Transverse colon (tissue), 4 donors: ENCODE measurements around the gene LYPD6B. TPM values are rescaled to one million over a fixed set of nuclear protein-coding genes. Genes with fewer than 3 reads are reported as not detected.
A peak's percentile ranks its signal among the peaks of the same experiment; 100 is the strongest.

Source experiments
- DNase-seq: peaks from one replicate; pipeline ENCODE4 v3.0.0-alpha.2; 2019
- H3K27ac ChIP-seq, 4 donors: fragments of 200-600 bp; sonication (generic); 2 replicates each; pipeline ENCODE4 v1.5.1; 2016 to 2018; ENCODE audit warnings: inconsistent platforms in 4 of 4
- H3K27me3 ChIP-seq: fragments of 200-600 bp; sonication (generic); 2 replicates; pipeline ENCODE4 v1.5.1; 2017; ENCODE audit warnings: inconsistent platforms
- H3K36me3 ChIP-seq, 4 donors: fragments of 200-600 bp; sonication (generic); 2 replicates each; pipeline ENCODE4 v1.5.1; 2017 to 2019; ENCODE audit warnings: inconsistent platforms in 4 of 4
- H3K4me1 ChIP-seq, 4 donors: fragments of 200-600 bp; sonication (generic); 2 replicates each; pipeline ENCODE4 v1.5.1; 2017 to 2020; ENCODE audit warnings: inconsistent platforms in 4 of 4
- H3K4me3 ChIP-seq, 4 donors: fragments of 200-600 bp; sonication (generic); 1 replicate in 1 of 4; 2 replicates in 3 of 4; pipeline versions ENCODE4 v1.5.1 to v1.6.1; 2017 to 2019; ENCODE audit warnings: inconsistent platforms in 4 of 4
- H3K9me3 ChIP-seq, 2 donors: fragments of 200-600 bp; sonication (generic); 2 replicates each; pipeline ENCODE4 v1.5.1; 2017 to 2019; ENCODE audit warnings: inconsistent platforms in 2 of 2
- CTCF ChIP-seq, 5 experiments: fragments of 200-600 bp in 3 of 5; fragments of 450-650 bp in 2 of 5; sonication (generic) in 3 of 5; IDR thresholded peaks; 1 replicate in 2 of 5; 2 replicates in 3 of 5; pipeline ENCODE4 v1.5.1; 2016 to 2017; ENCODE audit warnings: antibody characterized with exemption in 5 of 5, inconsistent platforms in 3 of 5, mild to moderate bottlenecking in 2 of 5, moderate library complexity in 1 of 5
- EP300 ChIP-seq: sonication (generic); formaldehyde crosslinking; IDR thresholded peaks from one replicate; pipeline ENCODE4 v1.6.1; 2017; ENCODE audit warnings: antibody characterized with exemption, low read depth
- POLR2A ChIP-seq: fragments of 450-650 bp; IDR thresholded peaks from one replicate; pipeline ENCODE4 v1.6.1; 2016; ENCODE audit warnings: antibody characterized with exemption, mild to moderate bottlenecking, moderate library complexity
- POLR2AphosphoS5 ChIP-seq, 3 donors: sonication (generic); formaldehyde crosslinking; IDR thresholded peaks; one replicate each; pipeline ENCODE4 v1.6.1; 2016; ENCODE audit warnings: antibody characterized with exemption in 3 of 3
- WGBS, 2 donors: methylation state at CpG; one replicate each; pipeline ENCODE4 v1.1.5; 2018; ENCODE audit warnings: low coverage in 1 of 2; 5-methylcytosine and 5-hydroxymethylcytosine counted together
- in situ Hi-C, 4 donors: fragments of 200-750 bp; cut with MboI; loops; one replicate each; pipeline versions ENCODE4 v1.15.0 to v1.15.1; 2017; ENCODE audit warnings: low sequenced_read_pairs in 3 of 4, low pct_ligation_motif_present in 1 of 4, low pct_unique_long_range_greater_than_20kb in 1 of 4
- intact Hi-C: fragments of 100-400 bp; cut with DNase I; formaldehyde crosslinking; loops from one replicate; pipeline ENCODE4 v1.15.1; 2023; ENCODE audit warnings: low total_unique reads
- total RNA-seq, 4 donors: library from RNA; depleted of rRNA; stranded (reverse); fragments of >200 nt; gene quantifications; one replicate each; pipeline ENCODE4 v1.1.0, GENCODE V29; 2016

Gene LYPD6B
- total RNA-seq, 4 donors from 2014 or later: 1.1 to 3.1 (median 2.6) TPM; not detected in 1

DNA sequence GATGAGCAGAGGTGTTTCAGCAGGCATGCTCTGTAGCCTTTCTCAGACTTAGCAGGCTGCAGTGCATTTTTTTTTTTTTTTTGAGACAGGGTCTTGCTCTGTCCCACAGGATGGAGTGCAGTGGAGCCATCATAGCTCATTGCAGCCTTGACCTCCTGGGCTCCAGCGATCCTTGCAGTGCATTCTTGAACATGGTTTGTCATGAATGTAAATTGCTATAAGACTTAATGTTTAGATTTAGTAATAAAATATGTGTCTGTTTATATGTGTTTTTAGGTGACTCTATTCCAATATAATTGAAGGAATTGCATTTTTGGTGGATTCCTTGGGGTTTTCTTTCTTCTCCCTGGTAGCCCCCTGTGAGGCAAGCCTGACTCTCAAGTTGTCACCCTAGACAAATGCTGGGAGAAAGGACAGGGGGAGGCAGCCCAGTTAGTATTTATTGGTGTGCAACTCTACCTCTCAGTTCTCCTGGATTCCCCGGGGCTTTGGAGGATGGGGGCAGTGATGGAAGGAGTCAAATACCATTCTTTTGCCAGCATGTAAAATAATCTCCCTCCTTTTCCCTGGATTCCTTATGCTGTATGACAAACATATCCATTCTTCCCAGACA lies 22.7 kb downstream of the LYPD6B start:
- WGBS, 2 donors: 60 to 86% methylated on average over 1 to 2 of the region's 2 CpGs
- no peak for DNase-seq
- Histone ChIP-seq H3K4me3 (no peak overlapping the region), H3K27ac (no peak overlapping the region), H3K27me3 (no peaks in the 10 kb centered on the region), H3K9me3 (no peaks in the 10 kb centered on the region), H3K4me1 (peaks cover 4 to 23% (median 16%) of the 10 kb centered on the region in 4 donors), H3K36me3 (no peaks in the 10 kb centered on the region)
- intact Hi-C loops: no loop called here
- in situ Hi-C loops: no loop called here
- TF ChIP-seq POLR2AphosphoS5 (IDR thresholded peaks at IDR 0.05) (no peak), EP300 (no peak), POLR2A (no peak), CTCF (IDR thresholded peaks at IDR 0.05) (no peak)

DNA sequence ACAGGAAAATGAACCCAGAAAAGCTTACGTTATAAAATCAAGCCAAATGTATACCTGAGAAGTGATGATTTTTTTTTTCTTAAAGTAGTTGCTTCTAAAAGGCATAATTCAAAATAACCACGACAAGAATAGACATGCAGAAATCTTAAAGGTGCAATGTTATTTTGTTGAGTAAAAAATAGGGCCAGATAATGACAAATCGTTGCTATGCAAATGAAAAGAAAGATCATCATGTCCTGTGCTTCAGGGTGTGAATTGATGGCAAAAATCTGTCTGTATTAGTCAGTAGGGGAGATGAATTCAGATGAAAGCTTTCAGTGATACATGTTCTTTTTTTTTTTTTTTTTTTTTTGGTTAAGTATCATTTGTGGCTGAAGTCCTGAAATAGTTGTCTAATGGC lies 24.0 kb downstream of the LYPD6B start:
- in situ Hi-C loops: no loop called here
- Histone ChIP-seq H3K4me1 (peaks cover 4 to 20% (median 15%) of the 10 kb centered on the region in 4 donors), H3K9me3 (no peaks in the 10 kb centered on the region), H3K27me3 (no peaks in the 10 kb centered on the region), H3K4me3 (no peak overlapping the region), H3K36me3 (no peaks in the 10 kb centered on the region), H3K27ac (no peak overlapping the region)
- WGBS, 2 donors: 74 to 79% methylated on average over 3 of the region's 3 CpGs
- no peak for DNase-seq
- TF ChIP-seq EP300 (no peak), CTCF (IDR thresholded peaks at IDR 0.05) (no peak), POLR2AphosphoS5 (IDR thresholded peaks at IDR 0.05) (no peak), POLR2A (no peak)
- intact Hi-C loops: no loop called here

GRCh38 chr2:149063177-149063576 lies 24.7 kb downstream of the LYPD6B start:
- intact Hi-C loops (no loop called here), in situ Hi-C loops (no loop called here)
- Histone ChIP-seq H3K27ac (no peak overlapping the region), H3K9me3 (no peaks in the 10 kb centered on the region), H3K27me3 (no peaks in the 10 kb centered on the region), H3K36me3 (no peaks in the 10 kb centered on the region), H3K4me3 (no peak overlapping the region), H3K4me1 (peaks cover 4 to 20% (median 15%) of the 10 kb centered on the region in 4 donors)
- DNase-seq: no peak
- WGBS, 2 donors: 55 to 58% methylated on average over 4 of the region's 4 CpGs
- TF ChIP-seq POLR2A (no peak), CTCF (IDR thresholded peaks at IDR 0.05) (no peak), POLR2AphosphoS5 (IDR thresholded peaks at IDR 0.05) (no peak), EP300 (no peak)

DNA sequence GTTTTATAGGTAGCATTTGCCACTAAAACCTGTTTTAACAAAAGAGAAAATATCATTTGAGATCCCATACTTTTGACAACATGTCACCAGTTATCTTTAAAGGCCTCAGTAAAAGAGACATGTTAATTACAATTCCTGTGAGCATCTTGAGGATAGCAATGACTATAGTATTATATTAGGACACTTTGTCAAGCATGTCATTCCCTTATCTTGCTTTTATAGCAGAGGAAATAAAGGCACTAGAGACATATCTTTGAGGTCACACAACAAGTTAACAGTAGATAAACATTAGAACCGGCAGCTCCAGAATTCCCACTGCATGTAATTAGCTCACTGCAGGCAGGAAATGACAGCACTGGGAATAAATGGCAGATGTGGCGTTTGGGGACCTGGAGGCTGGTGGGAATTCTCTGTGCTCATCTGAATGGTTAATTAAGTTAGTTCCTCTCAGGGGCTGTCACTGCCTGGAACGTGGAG lies 25.9 kb downstream of the LYPD6B start:
- WGBS, 2 donors: 39% methylated on average over 3 of the region's 3 CpGs; no CpG with 5 or more reads in 1 of the 2 donors
- H3K9me3 ChIP-seq: no peaks in the 10 kb centered on the region

More for the DNA sequence above, 25.9 kb downstream of the LYPD6B start:
- DNase-seq: peak; percentile 34
- TF ChIP-seq EP300 (no peak), POLR2AphosphoS5 (IDR thresholded peaks at IDR 0.05) (peak in 1 of 3 donors; percentile 20), POLR2A (no peak), CTCF (IDR thresholded peaks at IDR 0.05) (no peak)
- no peak overlapping the region for H3K4me3 ChIP-seq
- H3K27me3 ChIP-seq: no peaks in the 10 kb centered on the region
- peaks cover 4 to 20% (median 15%) of the 10 kb centered on the region in 4 donors for H3K4me1 ChIP-seq
- in situ Hi-C loops (no loop called here), intact Hi-C loops (no loop called here)
- peak overlapping the region in 3 of 4 donors; percentile 15 to 53 (median 33) for H3K27ac ChIP-seq
- H3K36me3 ChIP-seq: no peaks in the 10 kb centered on the region
